ENCODE measurements around the gene ABCA10. TPM values are rescaled to one million over a fixed set of nuclear protein-coding genes. Genes with fewer than 3 reads are reported as not detected.

Gene ABCA10
- total and polyA plus RNA-seq, 2 experiments from 2014 or later = not detected

DNA sequence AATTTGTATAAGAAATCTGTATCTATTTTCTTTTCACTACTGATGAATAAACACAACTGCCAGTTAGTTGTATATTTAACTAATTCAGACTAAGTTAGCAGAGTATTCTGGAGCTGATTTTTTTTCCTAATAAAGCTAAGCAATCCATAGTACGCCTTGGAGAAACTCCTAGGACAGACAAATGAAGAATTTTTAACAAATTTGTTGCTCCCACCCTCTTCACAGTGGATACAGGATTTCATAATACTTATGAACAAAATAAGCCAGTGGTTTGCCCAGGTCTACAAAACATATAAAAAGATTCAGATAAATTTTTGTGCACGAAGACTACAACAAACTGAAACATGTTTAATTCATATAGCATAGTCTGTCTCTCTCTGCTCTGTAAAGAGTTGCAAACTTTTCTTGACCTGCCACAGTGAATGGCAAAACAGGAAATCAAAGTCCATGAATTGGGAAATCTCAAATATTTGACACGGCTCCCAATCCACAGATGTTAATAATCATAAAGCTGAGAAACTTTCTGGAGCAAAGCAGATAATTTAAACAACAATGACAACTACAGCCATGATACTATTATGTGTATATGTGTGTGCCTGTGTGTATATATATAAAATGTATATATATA lies 86.3 kb downstream of the ABCA10 start (continued):
- TF ChIP-seq POLR2AphosphoS5 (IDR thresholded peaks at IDR 0.05; ENCODE audit: low read depth) (no peak), STAT1 (IDR thresholded peaks at IDR 0.05; ENCODE audit: unreplicated experiment) (no peak), EZH2phosphoT487 (IDR thresholded peaks at IDR 0.05; ENCODE audit: unreplicated experiment) (no peak), JUNB (IDR thresholded peaks at IDR 0.05; ENCODE audit: unreplicated experiment) (no peak)

DNA sequence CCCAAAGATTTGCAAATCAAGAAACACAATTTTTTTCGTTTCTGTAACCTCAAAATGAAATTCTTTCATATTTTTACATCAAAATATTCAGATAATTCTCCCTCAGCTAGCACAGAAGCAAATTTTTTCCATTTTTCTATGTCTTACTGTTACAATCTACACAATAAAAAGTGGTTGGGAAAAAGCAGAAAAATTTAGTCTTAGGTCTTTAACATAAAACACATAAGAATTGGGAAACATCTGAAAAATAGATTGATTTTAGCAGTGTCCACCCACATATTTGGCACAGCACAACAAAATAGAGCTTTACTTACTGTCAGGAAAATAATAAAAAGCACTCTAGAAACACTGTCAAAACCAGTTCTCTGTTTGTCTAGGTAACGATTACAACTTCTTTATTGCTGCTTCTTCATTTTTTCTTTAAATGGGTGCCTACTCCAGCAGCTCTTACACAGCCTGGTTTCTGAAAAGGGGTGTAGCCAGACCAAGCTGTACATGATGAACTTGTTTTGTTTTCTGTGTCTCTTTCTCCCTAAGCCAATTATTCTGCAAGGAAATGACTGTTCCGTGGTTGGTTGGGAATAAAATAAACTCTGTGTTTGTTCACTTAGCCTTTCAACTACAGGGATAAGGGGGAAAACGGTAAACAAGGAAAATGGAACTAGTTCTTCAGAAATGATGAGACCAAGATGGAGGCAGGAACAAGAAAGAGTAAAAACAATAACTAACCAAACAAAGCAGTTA lies 87.0 kb downstream of the ABCA10 start, which contains the start of gene ABCA6:
TSS of gene ABCA6 (minus strand) at position 465 of the 744 bp plus-strand sequence. CDS start 1,192 bp downstream, outside the sequence.
- no peaks in the 10 kb centered on the region for H3K36me3 ChIP-seq (ENCODE audit: insufficient read depth)
- no peaks in the 10 kb centered on the region for H3K4me1 ChIP-seq (ENCODE audit: insufficient read depth)
- H3K4me3 Mint-ChIP-seq = no peak within 1 kb of the TSS
- TF ChIP-seq, protein P1, sequence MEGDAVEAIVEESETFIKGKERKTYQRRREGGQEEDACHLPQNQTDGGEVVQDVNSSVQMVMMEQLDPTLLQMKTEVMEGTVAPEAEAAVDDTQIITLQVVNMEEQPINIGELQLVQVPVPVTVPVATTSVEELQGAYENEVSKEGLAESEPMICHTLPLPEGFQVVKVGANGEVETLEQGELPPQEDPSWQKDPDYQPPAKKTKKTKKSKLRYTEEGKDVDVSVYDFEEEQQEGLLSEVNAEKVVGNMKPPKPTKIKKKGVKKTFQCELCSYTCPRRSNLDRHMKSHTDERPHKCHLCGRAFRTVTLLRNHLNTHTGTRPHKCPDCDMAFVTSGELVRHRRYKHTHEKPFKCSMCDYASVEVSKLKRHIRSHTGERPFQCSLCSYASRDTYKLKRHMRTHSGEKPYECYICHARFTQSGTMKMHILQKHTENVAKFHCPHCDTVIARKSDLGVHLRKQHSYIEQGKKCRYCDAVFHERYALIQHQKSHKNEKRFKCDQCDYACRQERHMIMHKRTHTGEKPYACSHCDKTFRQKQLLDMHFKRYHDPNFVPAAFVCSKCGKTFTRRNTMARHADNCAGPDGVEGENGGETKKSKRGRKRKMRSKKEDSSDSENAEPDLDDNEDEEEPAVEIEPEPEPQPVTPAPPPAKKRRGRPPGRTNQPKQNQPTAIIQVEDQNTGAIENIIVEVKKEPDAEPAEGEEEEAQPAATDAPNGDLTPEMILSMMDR (conservative IDR thresholded peaks at IDR 0.05; ENCODE audit: low read depth in 2 of 2) = no peak
- TF ChIP-seq NANOG (IDR thresholded peaks at IDR 0.05; ENCODE audit: borderline replicate concordance) = no peak
- no peak for TF ChIP-seq JUNB (IDR thresholded peaks at IDR 0.05; ENCODE audit: unreplicated experiment)
- TF ChIP-seq ZNF114 (CRISPR knock-in tag; IDR thresholded peaks at IDR 0.05) = no peak
- TF ChIP-seq EZH2 (IDR thresholded peaks at IDR 0.05; ENCODE audit: low read depth, unreplicated experiment) = no peak
- TF ChIP-seq EZH2phosphoT487 (IDR thresholded peaks at IDR 0.05; ENCODE audit: unreplicated experiment) = no peak
- TF ChIP-seq STAT1 (IDR thresholded peaks at IDR 0.05; ENCODE audit: unreplicated experiment) = no peak
- no peak for TF ChIP-seq POLR2AphosphoS5 (IDR thresholded peaks at IDR 0.05; ENCODE audit: low read depth)
- no peak for TF ChIP-seq CREB1 (CRISPR knock-in tag; IDR thresholded peaks at IDR 0.05; ENCODE audit: low read depth)
- TF ChIP-seq, protein P2, sequence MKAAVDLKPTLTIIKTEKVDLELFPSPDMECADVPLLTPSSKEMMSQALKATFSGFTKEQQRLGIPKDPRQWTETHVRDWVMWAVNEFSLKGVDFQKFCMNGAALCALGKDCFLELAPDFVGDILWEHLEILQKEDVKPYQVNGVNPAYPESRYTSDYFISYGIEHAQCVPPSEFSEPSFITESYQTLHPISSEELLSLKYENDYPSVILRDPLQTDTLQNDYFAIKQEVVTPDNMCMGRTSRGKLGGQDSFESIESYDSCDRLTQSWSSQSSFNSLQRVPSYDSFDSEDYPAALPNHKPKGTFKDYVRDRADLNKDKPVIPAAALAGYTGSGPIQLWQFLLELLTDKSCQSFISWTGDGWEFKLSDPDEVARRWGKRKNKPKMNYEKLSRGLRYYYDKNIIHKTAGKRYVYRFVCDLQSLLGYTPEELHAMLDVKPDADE (IDR thresholded peaks at IDR 0.05) = no peak
- TF ChIP-seq, protein P3, sequence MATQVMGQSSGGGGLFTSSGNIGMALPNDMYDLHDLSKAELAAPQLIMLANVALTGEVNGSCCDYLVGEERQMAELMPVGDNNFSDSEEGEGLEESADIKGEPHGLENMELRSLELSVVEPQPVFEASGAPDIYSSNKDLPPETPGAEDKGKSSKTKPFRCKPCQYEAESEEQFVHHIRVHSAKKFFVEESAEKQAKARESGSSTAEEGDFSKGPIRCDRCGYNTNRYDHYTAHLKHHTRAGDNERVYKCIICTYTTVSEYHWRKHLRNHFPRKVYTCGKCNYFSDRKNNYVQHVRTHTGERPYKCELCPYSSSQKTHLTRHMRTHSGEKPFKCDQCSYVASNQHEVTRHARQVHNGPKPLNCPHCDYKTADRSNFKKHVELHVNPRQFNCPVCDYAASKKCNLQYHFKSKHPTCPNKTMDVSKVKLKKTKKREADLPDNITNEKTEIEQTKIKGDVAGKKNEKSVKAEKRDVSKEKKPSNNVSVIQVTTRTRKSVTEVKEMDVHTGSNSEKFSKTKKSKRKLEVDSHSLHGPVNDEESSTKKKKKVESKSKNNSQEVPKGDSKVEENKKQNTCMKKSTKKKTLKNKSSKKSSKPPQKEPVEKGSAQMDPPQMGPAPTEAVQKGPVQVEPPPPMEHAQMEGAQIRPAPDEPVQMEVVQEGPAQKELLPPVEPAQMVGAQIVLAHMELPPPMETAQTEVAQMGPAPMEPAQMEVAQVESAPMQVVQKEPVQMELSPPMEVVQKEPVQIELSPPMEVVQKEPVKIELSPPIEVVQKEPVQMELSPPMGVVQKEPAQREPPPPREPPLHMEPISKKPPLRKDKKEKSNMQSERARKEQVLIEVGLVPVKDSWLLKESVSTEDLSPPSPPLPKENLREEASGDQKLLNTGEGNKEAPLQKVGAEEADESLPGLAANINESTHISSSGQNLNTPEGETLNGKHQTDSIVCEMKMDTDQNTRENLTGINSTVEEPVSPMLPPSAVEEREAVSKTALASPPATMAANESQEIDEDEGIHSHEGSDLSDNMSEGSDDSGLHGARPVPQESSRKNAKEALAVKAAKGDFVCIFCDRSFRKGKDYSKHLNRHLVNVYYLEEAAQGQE (IDR thresholded peaks at IDR 0.05; ENCODE audit: unreplicated experiment) = no peak
- TF ChIP-seq ZNF331 (CRISPR knock-in tag; IDR thresholded peaks at IDR 0.05; ENCODE audit: low read depth) = no peak
- no peak within 1 kb of the TSS for H3K27ac ChIP-seq (ENCODE audit: low read depth)
- no peaks in the 10 kb centered on the region for H3K79me2 ChIP-seq (replicated peaks; ENCODE audit: insufficient read depth)
- DNase-seq (ENCODE audit: low spot score) = no peak
- no peaks in the 10 kb centered on the region for H3K27me3 ChIP-seq (ENCODE audit: insufficient read depth)
- no peak for ATAC-seq
- H3K9me2 ChIP-seq (ENCODE audit: insufficient read depth) = peaks cover 5% of the 10 kb centered on the region; the same call in 1 of the 2 replicates
- H3K9me3 Mint-ChIP-seq = no peaks in the 10 kb centered on the region
- H4K20me1 ChIP-seq (replicated peaks; ENCODE audit: insufficient read depth) = no peaks in the 10 kb centered on the region
- H3K4me2 ChIP-seq = no peak within 1 kb of the TSS
- H3K27ac Mint-ChIP-seq = no peak within 1 kb of the TSS
- no peaks in the 10 kb centered on the region for H3K4me1 Mint-ChIP-seq
- H3K27me3 Mint-ChIP-seq (ENCODE audit: insufficient read depth, low read depth, poor library complexity) = no peaks in the 10 kb centered on the region
- peak within 1 kb of the TSS; percentile 34; the same call in 1 of the 2 replicates for H2AFZ ChIP-seq
- no peaks in the 10 kb centered on the region for H3F3A ChIP-seq (replicated peaks; ENCODE audit: low read depth)
- H3K36me3 Mint-ChIP-seq (ENCODE audit: low read depth) = no peaks in the 10 kb centered on the region
- no peak within 1 kb of the TSS for H3K4me3 ChIP-seq
